Mesodermal cell (in vitro differentiated cells): ENCODE measurements around the gene AUTS2.

Experiments
- H3K27ac ChIP-seq: 2 replicates; pipeline ENCODE4 v1.7.0; 2013; ENCODE audit warnings: mild to moderate bottlenecking, low read depth, low read length, moderate library complexity; ENCODE audit not compliant: severe bottlenecking
- H3K36me3 ChIP-seq: 2 replicates; pipeline ENCODE4 v1.7.1; 2013; ENCODE audit warnings: mild to moderate bottlenecking, low read length, moderate library complexity; ENCODE audit not compliant: control insufficient read depth, insufficient read depth
- H3K4me1 ChIP-seq: one replicate; pipeline ENCODE4 v1.7.1; 2013; ENCODE audit warnings: mild to moderate bottlenecking, low read length; ENCODE audit not compliant: insufficient read depth, control insufficient read depth, poor library complexity, severe bottlenecking
- H3K4me3 ChIP-seq: 2 replicates; pipeline ENCODE4 v1.7.0; 2013; ENCODE audit warnings: low read length, control low read depth, mild to moderate bottlenecking; ENCODE audit not compliant: insufficient read depth, poor library complexity, severe bottlenecking; ENCODE audit errors: extremely low read depth
- H3K9me3 ChIP-seq: 2 replicates; pipeline ENCODE4 v1.7.1; 2013; ENCODE audit warnings: mild to moderate bottlenecking, low read length, moderate library complexity; ENCODE audit not compliant: control insufficient read depth
- WGBS, 2 experiments: methylation state at CpG; one replicate each; pipeline ENCODE4 v1.1.5; 2013; ENCODE audit warnings: missing lambda C conversion rate in 2 of 2; ENCODE audit not compliant: insufficient coverage in 2 of 2; 5-methylcytosine and 5-hydroxymethylcytosine counted together

The AUTS2 gene

DNA sequence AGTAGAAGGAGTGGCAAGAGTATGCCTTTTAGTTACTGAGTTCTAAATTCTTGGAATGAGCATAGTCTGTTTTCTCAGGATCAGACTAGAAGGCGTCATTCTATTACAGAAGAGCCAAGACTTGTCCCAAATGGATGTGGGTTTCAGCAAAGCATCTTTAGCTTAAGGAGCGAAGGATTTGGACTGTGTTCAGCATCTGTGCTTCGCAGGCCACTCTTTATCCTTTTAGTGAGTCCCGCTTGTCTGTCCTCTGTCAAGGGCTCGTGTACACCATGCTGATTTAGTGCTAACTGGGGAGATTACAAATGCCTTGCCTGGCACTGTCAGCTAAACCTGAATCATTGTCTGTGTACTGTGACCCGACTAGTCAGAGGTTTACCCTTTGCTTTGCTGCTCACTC lies 465.7 kb downstream of the AUTS2 start:
- Histone ChIP-seq H3K9me3 (no peaks in the 10 kb centered on the region), H3K4me3 (no peak overlapping the region), H3K27ac (no peak overlapping the region), H3K4me1 (no peaks in the 10 kb centered on the region), H3K36me3 (no peaks in the 10 kb centered on the region)
- 93 to 95% methylated on average over 5 to 6 of the region's 6 CpGs for WGBS, 2 experiments

DNA sequence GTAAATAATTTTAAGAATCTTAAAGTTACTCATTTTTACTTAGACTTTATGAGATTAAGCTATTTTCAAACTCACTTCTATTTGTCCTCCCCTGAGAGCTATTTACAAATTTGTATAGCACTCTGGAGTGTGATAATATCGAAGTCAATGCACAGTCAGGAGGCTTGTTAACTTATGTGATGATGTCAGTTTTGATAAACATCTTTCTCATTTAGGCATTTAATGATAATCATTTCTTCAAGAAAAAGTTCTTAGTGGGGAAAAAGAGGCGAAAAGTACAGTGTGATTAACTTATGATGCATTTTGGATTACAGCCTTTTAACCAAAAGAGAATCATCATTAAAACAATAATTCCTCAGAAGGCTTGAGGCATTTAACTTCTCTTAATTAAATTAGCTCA lies 468.6 kb downstream of the AUTS2 start:
- no CpG with 5 or more reads among the region's 2 CpGs for WGBS, 2 experiments
- Histone ChIP-seq H3K4me1 (peaks cover 1% of the 10 kb centered on the region), H3K36me3 (no peaks in the 10 kb centered on the region), H3K27ac (no peak overlapping the region), H3K4me3 (no peak overlapping the region), H3K9me3 (no peaks in the 10 kb centered on the region)

DNA sequence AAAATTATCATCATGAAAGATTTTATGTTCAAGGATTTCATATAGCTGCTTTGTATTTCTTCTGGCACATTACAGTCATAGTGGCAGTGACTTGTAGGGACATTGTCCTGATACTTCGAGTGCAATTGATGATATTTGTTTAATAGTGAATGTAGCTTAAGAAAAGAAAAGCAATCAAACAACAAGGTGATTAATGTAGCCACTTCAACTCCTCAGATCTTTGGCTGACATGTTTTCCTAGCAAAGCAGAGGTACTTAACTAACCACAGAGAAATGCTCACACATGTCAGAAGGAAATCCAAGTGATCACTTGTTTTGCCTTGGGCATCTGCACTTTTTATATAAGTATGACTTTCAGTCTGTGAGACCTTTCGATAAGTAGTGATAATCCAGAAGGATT lies 470.3 kb downstream of the AUTS2 start:
- WGBS, 2 experiments, result no CpG with 5 or more reads among the region's 2 CpGs
- H3K4me3 ChIP-seq, result no peak overlapping the region
- no peak overlapping the region for H3K27ac ChIP-seq
- H3K4me1 ChIP-seq, result peaks cover 6% of the 10 kb centered on the region
- H3K9me3 ChIP-seq, result no peaks in the 10 kb centered on the region
- no peaks in the 10 kb centered on the region for H3K36me3 ChIP-seq

DNA sequence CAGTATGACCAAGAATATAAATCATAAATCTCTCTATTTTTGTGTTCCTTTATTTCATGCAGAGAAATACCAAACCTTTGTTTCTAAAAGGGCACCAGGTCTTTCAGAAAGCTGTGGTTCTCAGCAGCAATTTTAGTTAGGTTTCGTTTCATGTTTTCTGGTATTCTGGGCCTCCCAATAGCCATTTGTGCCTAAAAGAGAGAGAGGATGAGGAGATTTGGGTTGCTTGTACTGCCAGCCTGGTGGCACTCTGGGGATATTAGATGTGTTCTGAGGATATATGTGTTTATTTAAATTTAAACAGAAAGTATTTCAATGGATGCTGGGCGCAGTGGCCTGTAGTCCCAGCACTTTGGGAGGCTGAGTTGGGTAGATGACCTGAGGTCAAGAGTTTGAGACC lies 471.7 kb downstream of the AUTS2 start:
- Histone ChIP-seq H3K36me3 (no peaks in the 10 kb centered on the region), H3K9me3 (no peaks in the 10 kb centered on the region), H3K4me1 (peaks cover 6% of the 10 kb centered on the region), H3K27ac (no peak overlapping the region), H3K4me3 (no peak overlapping the region)
- WGBS, 2 experiments, result 85 to 93% methylated on average over 2 of the region's 2 CpGs

DNA sequence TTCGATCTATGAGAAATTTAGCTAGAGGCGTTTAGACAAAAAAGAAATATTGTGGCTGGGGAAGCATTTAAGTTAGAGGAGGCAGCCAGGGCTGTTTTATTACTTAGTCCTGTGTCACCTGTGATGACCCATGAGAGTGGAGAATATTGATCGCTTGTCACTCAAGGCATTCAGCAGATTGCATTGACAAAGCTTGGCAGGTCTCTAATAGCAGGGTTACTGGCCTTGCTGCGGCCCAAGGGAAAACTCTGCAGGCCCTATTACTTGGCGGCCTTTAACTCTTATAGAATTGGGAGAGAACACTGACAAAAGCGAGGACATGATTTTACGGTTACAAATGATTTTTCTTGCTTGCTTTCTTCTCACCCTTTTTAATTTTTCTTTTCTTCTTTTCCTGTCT lies 473.5 kb downstream of the AUTS2 start:
- no peak overlapping the region for H3K4me3 ChIP-seq
- no peaks in the 10 kb centered on the region for H3K9me3 ChIP-seq
- peak overlapping the region; percentile 4 for H3K27ac ChIP-seq
- peaks cover 6% of the 10 kb centered on the region for H3K4me1 ChIP-seq
- 89 to 95% methylated on average over 5 to 6 of the region's 7 CpGs for WGBS, 2 experiments
- H3K36me3 ChIP-seq, result no peaks in the 10 kb centered on the region

DNA sequence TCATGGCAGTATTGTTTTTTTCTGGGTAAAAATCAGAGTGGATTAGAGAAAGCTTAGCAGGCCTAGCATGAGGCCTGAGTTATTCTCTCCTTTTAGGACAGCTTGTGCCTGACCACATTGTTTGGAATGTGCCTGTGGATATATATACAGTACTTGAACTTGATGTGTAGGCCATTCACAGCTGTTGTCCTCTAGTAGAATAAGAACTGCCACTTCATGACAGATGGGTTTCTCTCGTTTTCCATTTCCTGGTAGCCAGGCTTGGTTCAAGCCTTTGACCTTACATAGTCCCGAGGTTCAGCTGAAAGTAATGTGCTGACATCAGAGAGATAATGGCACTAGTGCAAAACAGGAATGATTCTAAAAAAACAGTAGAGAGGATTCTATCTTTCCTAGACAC lies 473.9 kb downstream of the AUTS2 start:
- no peaks in the 10 kb centered on the region for H3K36me3 ChIP-seq
- no peak overlapping the region for H3K4me3 ChIP-seq
- peaks cover 6% of the 10 kb centered on the region for H3K4me1 ChIP-seq
- H3K27ac ChIP-seq, result peak overlapping the region; percentile 4
- 83% methylated on average over 1 of the region's 2 CpGs; no CpG with 5 or more reads in 1 of the 2 experiments for WGBS, 2 experiments
- no peaks in the 10 kb centered on the region for H3K9me3 ChIP-seq

DNA sequence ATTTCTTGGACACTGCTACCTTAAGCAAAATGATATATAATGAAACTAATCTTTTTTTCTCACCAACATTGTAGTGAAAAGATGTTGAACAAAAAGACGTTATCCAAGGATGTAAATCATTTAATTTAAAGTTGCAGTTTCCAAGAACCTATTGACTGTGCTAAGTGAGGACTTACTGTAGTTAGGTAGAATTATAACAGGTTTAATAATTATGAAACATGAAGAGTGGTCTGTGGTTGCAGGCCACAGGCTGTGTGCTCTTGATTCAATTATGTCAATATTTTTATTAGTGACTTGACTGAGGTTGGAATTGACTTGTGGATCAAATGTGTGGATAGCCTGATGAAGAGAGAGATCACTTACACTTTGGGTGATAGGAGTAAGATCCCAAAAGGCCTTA lies 478.1 kb downstream of the AUTS2 start:
- WGBS, 2 experiments, result 100% methylated on average over 1 of the region's 1 CpG; no CpG with 5 or more reads in 1 of the 2 experiments
- Histone ChIP-seq H3K4me1 (peaks cover 6% of the 10 kb centered on the region), H3K27ac (no peak overlapping the region), H3K36me3 (no peaks in the 10 kb centered on the region), H3K4me3 (no peak overlapping the region), H3K9me3 (no peaks in the 10 kb centered on the region)

DNA sequence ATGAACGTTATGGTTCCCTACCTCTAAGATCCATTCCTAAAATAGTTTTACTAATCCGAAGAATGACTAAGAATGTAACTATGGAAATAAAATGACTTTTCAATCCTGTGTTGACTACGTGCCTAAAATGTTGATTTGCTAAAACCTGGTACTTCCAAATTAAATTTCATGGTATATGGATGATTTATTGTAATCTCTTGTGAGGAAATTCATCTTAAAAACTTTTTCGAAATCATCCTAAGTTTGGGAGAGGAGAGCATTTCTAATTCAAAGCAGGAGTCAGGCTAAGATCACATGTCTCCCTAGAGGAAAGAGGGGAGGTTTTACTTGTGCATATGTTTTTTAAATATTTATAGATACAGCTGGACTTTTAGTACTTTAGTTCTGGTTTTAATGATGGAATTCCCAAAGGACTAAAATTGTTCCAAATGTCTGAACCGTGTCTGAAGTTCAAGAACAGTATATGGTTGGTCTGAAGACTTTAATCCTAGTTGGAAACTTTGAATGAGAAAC lies 483.9 kb downstream of the AUTS2 start:
- Histone ChIP-seq H3K27ac (no peak overlapping the region), H3K36me3 (no peaks in the 10 kb centered on the region), H3K4me3 (no peak overlapping the region), H3K4me1 (no peaks in the 10 kb centered on the region), H3K9me3 (no peaks in the 10 kb centered on the region)
- WGBS, 2 experiments, result 91 to 97% methylated on average over 1 to 3 of the region's 5 CpGs

DNA sequence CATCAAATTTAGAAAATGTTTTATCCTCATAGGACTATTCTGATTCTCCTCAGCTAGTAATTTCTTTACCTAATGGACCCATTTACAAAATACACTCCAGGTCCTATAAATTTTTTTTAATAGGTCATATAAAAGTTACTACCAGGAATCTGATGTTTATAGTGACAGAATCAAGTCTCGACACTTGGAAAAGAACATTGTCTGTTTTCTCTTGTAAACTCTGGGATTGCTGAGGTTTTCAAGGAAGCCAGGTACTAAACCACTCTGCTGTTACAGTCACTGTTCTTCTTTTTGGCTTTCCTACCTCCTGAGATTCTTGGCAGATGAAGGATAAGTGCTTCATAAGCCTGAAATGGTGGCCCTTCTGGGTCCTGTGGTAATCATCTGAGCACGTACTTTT lies 493.1 kb downstream of the AUTS2 start:
- Histone ChIP-seq H3K4me1 (no peaks in the 10 kb centered on the region), H3K27ac (no peak overlapping the region), H3K9me3 (no peaks in the 10 kb centered on the region), H3K36me3 (no peaks in the 10 kb centered on the region), H3K4me3 (no peak overlapping the region)
- WGBS, 2 experiments, result 86 to 100% methylated on average over 1 of the region's 2 CpGs

DNA sequence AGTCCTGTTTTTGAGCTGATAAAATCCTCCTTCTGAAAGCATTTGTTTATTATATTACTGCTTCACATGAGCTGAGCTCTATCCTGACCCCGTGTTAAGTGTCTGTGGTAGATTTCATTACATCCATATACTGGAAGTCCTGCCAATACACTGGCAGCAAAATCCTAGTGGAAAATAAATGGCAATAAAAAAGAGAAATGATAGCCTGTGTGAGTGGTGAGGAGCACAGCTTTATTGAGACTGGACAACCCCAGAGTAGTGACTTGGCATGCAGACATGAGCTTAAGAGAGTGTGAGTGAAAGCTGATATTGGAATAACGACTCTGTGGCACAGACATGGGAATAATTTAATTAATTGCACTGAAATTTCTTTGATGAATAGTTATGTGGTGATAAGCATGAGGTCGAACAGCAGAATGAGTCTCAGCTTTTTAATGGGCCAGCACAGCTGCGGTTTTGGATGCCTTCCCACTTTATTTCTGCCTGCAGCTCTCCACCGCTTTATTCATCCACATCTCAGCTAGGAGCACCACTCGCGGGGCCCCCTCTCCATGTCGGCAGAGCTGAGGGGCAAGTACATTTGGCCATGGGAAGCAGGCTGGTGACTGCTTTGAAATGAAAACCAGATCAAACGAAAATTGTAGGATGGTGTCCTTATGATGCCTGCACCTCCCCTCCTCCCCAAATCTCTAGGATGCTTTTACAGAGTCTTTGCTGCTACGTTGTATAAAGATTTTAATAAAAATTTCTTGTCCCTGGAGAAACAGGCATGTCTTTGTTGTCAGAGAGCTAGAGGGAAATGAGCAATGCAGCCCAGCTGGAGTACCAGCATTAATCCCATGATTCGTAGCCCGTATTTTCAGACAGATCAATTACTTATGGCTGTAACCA lies 494.3 kb downstream of the AUTS2 start:
- 90 to 95% methylated on average over 4 to 5 of the region's 12 CpGs for WGBS, 2 experiments
- Histone ChIP-seq H3K4me3 (no peak overlapping the region), H3K4me1 (no peaks in the 10 kb centered on the region), H3K27ac (no peak overlapping the region), H3K36me3 (no peaks in the 10 kb centered on the region), H3K9me3 (no peaks in the 10 kb centered on the region)
